Spinal cord (tissue), 10 donors: ENCODE results near the gene AP1M2. TPM values are rescaled to one million over a fixed set of nuclear protein-coding genes. Genes with fewer than 3 reads are reported as not detected.

ENCODE experiments used
- DNase-seq, 6 donors: peaks; one replicate each; pipeline versions ENCODE4 v3.0.0 to v3.0.0-alpha.2; 2013 to 2015; ENCODE audit warnings: low spot score in 6 of 6, low read depth in 4 of 6
- H3K27ac ChIP-seq: one replicate; pipeline ENCODE4 v1.5.1; 2013; ENCODE audit warnings: low read depth, low read length, control low read depth
- H3K27me3 ChIP-seq: one replicate; pipeline ENCODE4 v1.6.1; 2013; ENCODE audit warnings: low read length; ENCODE audit not compliant: control insufficient read depth, insufficient read depth
- H3K36me3 ChIP-seq: one replicate; pipeline ENCODE4 v1.6.1; 2013; ENCODE audit warnings: low read length; ENCODE audit not compliant: control insufficient read depth, insufficient read depth
- H3K4me1 ChIP-seq: one replicate; pipeline ENCODE4 v1.6.1; 2013; ENCODE audit warnings: low read length; ENCODE audit not compliant: control insufficient read depth, insufficient read depth
- H3K4me3 ChIP-seq: one replicate; pipeline ENCODE4 v1.5.1; 2013; ENCODE audit warnings: low read depth, low read length, control low read depth
- H3K9me3 ChIP-seq: one replicate; pipeline ENCODE4 v1.6.1; 2013; ENCODE audit warnings: low read length; ENCODE audit not compliant: control insufficient read depth, insufficient read depth
- WGBS: methylation state at CpG from one replicate; pipeline ENCODE4 v1.1.5; 2013; ENCODE audit warnings: missing lambda C conversion rate; ENCODE audit not compliant: insufficient coverage; 5-methylcytosine and 5-hydroxymethylcytosine counted together
- polyA plus RNA-seq, 2 donors: library from polyadenylated mRNA; unstranded; fragments of 120-200 nt; gene quantifications; one replicate each; pipeline ENCODE4 v1.2.1, GENCODE V29; 2013; ENCODE audit not compliant: insufficient read length in 2 of 2
- total RNA-seq, 2 donors: library from RNA; depleted of rRNA in 1 of 2; stranded (reverse); fragments of 120-200 nt in 1 of 2; fragments of >200 nt in 1 of 2; gene quantifications; one replicate each; pipeline versions ENCODE4 v1.2.3 to v1.2.4, GENCODE V29; 2013 to 2014
- donor health status: healthy.

The AP1M2 gene
- total and polyA plus RNA-seq, 4 donors = 0.30 to 1.2 (median 0.97) TPM

DNA sequence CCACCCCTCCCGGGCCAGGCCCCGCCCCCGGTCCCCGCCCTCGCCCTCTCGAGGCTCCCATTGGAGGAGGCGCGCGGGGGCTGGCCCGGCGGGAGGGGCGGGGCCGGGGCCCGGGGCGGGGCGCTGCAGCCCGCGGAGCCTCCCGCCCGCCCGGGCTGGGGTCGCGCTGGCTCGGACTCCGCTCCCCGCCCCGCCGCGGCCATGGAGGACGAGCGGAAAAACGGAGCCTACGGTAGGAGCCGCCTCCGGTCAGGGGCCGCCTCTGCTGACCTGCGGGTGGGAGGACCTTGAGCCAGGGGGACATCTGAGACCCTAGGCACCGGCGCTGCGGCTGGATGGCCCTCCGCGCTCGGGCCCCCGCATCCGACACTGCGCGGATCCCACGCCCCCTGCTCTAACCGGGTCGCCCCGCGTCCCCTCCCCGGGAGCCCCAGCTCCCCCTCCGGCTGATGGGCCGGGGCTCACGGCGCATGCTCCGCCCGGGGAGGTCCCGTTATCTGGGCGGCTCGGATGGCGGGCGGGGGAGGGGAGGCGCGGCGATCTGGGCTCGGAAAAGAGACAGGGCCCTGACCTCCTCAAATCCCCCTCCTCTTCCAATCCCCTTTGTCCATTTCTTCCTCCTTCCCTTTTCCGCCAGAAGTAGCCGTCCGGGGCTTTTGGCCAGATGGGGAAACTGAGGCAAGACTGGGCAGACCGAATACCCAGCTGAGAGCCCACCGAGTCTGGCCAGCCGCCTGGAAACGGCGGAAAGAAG is 15.4 kb upstream of the AP1M2 start:
- Histone ChIP-seq H3K36me3 (peaks cover 3% of the 10 kb centered on the region), H3K4me1 (peaks cover 20% of the 10 kb centered on the region), H3K27me3 (no peaks in the 10 kb centered on the region), H3K9me3 (no peaks in the 10 kb centered on the region), H3K4me3 (peak overlapping the region; percentile 94), H3K27ac (peak overlapping the region; percentile 91)
- peak in 5 of 6 donors; percentile 74 to 94 (median 78) for DNase-seq
- under 1% methylated on average over 71 of the region's 76 CpGs for WGBS

DNA sequence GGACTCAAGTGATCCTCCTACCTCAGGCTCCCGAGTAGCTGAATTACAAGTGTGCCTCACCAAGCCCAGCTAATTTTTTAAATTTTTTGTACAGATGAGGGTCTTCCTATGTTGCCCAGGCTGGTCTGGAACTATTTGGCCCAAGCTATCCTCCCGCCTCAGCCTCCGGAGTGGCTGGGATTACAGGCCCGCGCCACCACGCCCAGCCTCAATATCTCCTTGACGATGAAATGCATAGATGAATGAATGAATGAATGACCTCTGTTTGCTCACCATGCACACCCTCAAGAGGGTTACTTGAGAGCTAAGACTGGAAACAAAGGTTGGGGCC is 14.9 kb upstream of the AP1M2 start:
- Histone ChIP-seq H3K27me3 (no peaks in the 10 kb centered on the region), H3K9me3 (no peaks in the 10 kb centered on the region), H3K27ac (peak overlapping the region; percentile 57), H3K4me1 (peaks cover 20% of the 10 kb centered on the region), H3K4me3 (peak overlapping the region; percentile 24), H3K36me3 (peaks cover 3% of the 10 kb centered on the region)
- no peak for DNase-seq
- 67% methylated on average over 1 of the region's 7 CpGs for WGBS

GRCh38 chr19:10600149-10600548 is 13.0 kb upstream of the AP1M2 start:
- Histone ChIP-seq H3K27me3 (no peaks in the 10 kb centered on the region), H3K36me3 (peaks cover 3% of the 10 kb centered on the region), H3K4me1 (peaks cover 20% of the 10 kb centered on the region), H3K27ac (no peak overlapping the region), H3K4me3 (no peak overlapping the region), H3K9me3 (no peaks in the 10 kb centered on the region)
- WGBS = 97% methylated on average over 3 of the region's 5 CpGs
- DNase-seq = no peak

DNA sequence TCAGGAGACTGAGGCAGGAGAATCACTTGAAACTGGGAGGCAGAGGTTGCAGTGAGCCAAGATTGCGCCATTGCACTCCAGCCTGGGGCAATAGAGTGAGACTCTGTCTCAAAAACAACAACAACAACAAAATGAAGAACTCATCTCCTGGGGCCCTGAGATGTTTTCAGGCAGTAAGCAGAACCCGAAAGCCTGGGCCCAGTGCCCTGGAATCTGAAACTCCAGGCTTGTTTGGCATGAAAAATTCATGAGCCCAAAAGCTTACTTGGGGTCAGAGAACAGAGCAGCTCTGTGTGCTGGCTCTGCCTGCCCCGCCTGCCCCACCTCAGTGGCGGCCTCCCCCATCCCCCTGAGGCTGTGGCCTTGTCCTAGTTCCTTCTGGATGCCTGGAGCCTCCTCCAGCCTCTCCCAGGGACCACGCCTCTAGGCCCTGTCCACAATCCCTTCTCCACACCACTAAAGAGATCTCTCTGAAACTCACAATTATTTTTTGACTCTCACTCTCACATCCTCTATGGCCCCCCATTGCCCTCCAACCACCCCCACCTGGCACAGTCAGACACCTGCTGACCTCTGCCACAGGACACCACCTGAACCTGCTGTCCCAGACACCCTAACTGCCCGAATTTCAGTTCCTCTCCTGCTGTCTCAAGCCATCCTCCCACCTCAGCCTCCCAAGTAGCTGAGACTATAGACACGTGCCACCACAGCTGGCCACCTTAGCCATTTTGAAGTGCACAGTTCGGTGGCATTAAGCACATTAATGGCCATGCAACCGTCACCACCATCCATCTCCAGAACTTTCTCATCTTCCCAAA is 6.9 kb upstream of the AP1M2 start:
- H3K27me3 ChIP-seq = no peaks in the 10 kb centered on the region
- no peaks in the 10 kb centered on the region for H3K9me3 ChIP-seq
- peaks cover 12% of the 10 kb centered on the region for H3K4me1 ChIP-seq
- 63% methylated on average over 9 of the region's 9 CpGs for WGBS
- peak overlapping the region; percentile 76 for H3K27ac ChIP-seq
- H3K36me3 ChIP-seq = no peaks in the 10 kb centered on the region
- H3K4me3 ChIP-seq = no peak overlapping the region
- DNase-seq = peak in 2 of 6 donors; percentile 18 to 66

GRCh38 chr19:10593148-10593547 is 6.0 kb upstream of the AP1M2 start:
- H3K4me1 ChIP-seq = peaks cover 12% of the 10 kb centered on the region
- no peaks in the 10 kb centered on the region for H3K9me3 ChIP-seq
- 95% methylated on average over 6 of the region's 7 CpGs for WGBS
- H3K27me3 ChIP-seq = peaks cover 6% of the 10 kb centered on the region
- no peak overlapping the region for H3K4me3 ChIP-seq
- no peak for DNase-seq
- H3K27ac ChIP-seq = peak overlapping the region; percentile 76
- no peaks in the 10 kb centered on the region for H3K36me3 ChIP-seq

- Histone ChIP-seq H3K4me3 (no peak overlapping the region), H3K36me3 (no peaks in the 10 kb centered on the region), H3K27me3 (peaks cover 30% of the 10 kb centered on the region), H3K4me1 (peaks cover 5% of the 10 kb centered on the region), H3K27ac (no peak overlapping the region), H3K9me3 (no peaks in the 10 kb centered on the region)
- 100% methylated on average over 1 of the region's 2 CpGs for WGBS
- no peak for DNase-seq
These were observed 683 bp upstream of the AP1M2 start for GRCh38 chr19:10587839-10588150.

DNA sequence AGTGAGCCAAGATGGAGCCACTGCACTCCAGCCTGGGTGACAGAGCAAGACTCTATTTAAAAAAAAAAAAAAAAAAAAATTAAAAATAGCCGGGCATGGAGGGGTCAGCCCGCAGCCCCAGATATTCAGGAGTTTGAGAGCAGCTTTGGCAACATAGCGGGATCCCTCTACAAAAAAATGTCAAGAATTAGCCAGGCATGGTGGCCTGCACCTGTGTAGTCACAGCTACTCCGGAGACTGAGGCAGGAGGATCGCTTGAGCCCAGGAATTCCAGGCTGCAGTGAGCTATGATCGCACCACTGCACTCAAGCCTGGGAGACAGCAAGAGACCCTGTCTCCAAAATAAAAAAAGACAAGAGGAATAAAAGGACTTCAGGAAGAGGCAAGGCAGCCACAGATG is 716 bp downstream of the AP1M2 start:
- WGBS = 78% methylated on average over 6 of the region's 6 CpGs
- no peaks in the 10 kb centered on the region for H3K36me3 ChIP-seq
- no peak for DNase-seq
- H3K9me3 ChIP-seq = no peaks in the 10 kb centered on the region
- H3K4me1 ChIP-seq = peaks cover 6% of the 10 kb centered on the region
- H3K27me3 ChIP-seq = peaks cover 30% of the 10 kb centered on the region
- no peak overlapping the region for H3K27ac ChIP-seq
- H3K4me3 ChIP-seq = no peak overlapping the region

GRCh38 chr19:10583036-10583776 is 3.9 kb downstream of the AP1M2 start:
- Histone ChIP-seq H3K27me3 (peaks cover 24% of the 10 kb centered on the region), H3K36me3 (no peaks in the 10 kb centered on the region), H3K4me1 (peaks cover 11% of the 10 kb centered on the region), H3K9me3 (no peaks in the 10 kb centered on the region), H3K4me3 (no peak overlapping the region), H3K27ac (no peak overlapping the region)
- WGBS = 92% methylated on average over 3 of the region's 9 CpGs
- DNase-seq = no peak

DNA sequence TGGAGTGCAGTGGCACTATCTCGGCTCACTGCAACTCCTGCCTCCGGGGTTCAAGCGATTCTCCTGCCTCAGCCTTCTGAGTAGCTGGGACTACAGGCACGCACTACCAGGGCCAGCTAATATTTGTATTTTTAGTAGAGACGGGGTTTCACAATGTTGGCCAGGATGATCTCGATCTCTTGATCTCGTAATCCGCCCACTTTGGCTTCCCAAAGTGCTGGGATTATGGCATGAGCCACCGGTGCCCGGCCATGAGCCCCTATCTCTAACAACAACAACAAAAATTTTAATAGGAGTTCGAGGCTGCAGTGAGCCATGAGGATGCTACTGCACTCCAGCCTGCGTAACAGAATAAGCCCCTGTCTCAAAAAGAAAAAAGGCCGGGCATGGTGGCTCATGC is 5.0 kb downstream of the AP1M2 start:
- Histone ChIP-seq H3K4me3 (no peak overlapping the region), H3K9me3 (no peaks in the 10 kb centered on the region), H3K4me1 (peaks cover 9% of the 10 kb centered on the region), H3K36me3 (no peaks in the 10 kb centered on the region), H3K27me3 (peaks cover 13% of the 10 kb centered on the region), H3K27ac (no peak overlapping the region)
- 96% methylated on average over 13 of the region's 13 CpGs for WGBS
- DNase-seq = no peak
